Muscle of arm (tissue), 14 donors: ENCODE results near the gene SQSTM1. TPM values are rescaled to one million over a fixed set of nuclear protein-coding genes. Genes with fewer than 3 reads are reported as not detected.
"Not testable (repeated sequence)": the region's sequence is repeated elsewhere in the genome, so short reads cannot be mapped to it uniquely, and the experiment has no call there.

ENCODE experiments used
- DNase-seq: peaks from one replicate; pipeline ENCODE4 v3.0.0-alpha.2; 2013
- long read RNA-seq, 11 donors: transcript quantifications; one replicate each; lab custom pipeline, GENCODE V29; 2026
- polyA plus RNA-seq, 12 donors: library from polyadenylated mRNA; unstranded; fragments of 120-200 nt; gene quantifications; one replicate each; pipeline ENCODE4 v1.2.1, GENCODE V29; 2013; ENCODE audit not compliant: insufficient read length in 12 of 12

SQSTM1 gene
- 10 to 100 TPM in 11 of 12 donors, not detected in 1; 48.6 to 74.6 (median 57.9) TPM for polyA plus RNA-seq
- long read RNA-seq, donor 1, transcript SQSTM1-202 (8 exons, 2,986 nt): major isoform, 35 of 98 reads
- long read RNA-seq, donor 1, partial matches to known transcripts: 45 of 98 reads
- long read RNA-seq, donor 1, other reads (novel, unspliced or antisense): 13 of 98 reads
- long read RNA-seq, donor 2, transcript SQSTM1-202 (8 exons, 2,986 nt): major isoform, 11 of 130 reads
- long read RNA-seq, donor 2, partial matches to known transcripts: 118 of 130 reads
- long read RNA-seq, donor 2, other reads (novel, unspliced or antisense): 0 of 130 reads
- long read RNA-seq, donor 3, transcript SQSTM1-202 (8 exons, 2,986 nt): major isoform, 5 of 6 reads
- long read RNA-seq, donor 3, partial matches to known transcripts: 0 of 6 reads
- long read RNA-seq, donor 3, other reads (novel, unspliced or antisense): 0 of 6 reads
- long read RNA-seq, donor 4, transcript SQSTM1-202 (8 exons, 2,986 nt): major isoform, 9 of 10 reads
- long read RNA-seq, donor 4, partial matches to known transcripts: 0 of 10 reads
- long read RNA-seq, donor 4, other reads (novel, unspliced or antisense): 0 of 10 reads
- long read RNA-seq, donor 5, transcript SQSTM1-202 (8 exons, 2,986 nt): major isoform, 22 of 209 reads
- long read RNA-seq, donor 5, partial matches to known transcripts: 185 of 209 reads
- long read RNA-seq, donor 5, other reads (novel, unspliced or antisense): 0 of 209 reads
- long read RNA-seq, donor 6, transcript SQSTM1-202 (8 exons, 2,986 nt): major isoform, 5 of 7 reads
- long read RNA-seq, donor 6, partial matches to known transcripts: 0 of 7 reads
- long read RNA-seq, donor 6, other reads (novel, unspliced or antisense): 0 of 7 reads
- long read RNA-seq, donor 7, transcript SQSTM1-202 (8 exons, 2,986 nt): major isoform, 7 of 48 reads
- long read RNA-seq, donor 7, partial matches to known transcripts: 41 of 48 reads
- long read RNA-seq, donor 7, other reads (novel, unspliced or antisense): 0 of 48 reads
- long read RNA-seq, donor 8, transcript SQSTM1-202 (8 exons, 2,986 nt): major isoform, 14 of 194 reads
- long read RNA-seq, donor 8, partial matches to known transcripts: 180 of 194 reads
- long read RNA-seq, donor 8, other reads (novel, unspliced or antisense): 0 of 194 reads
- long read RNA-seq, donor 9, transcript SQSTM1-202 (8 exons, 2,986 nt): major isoform, 5 of 70 reads
- long read RNA-seq, donor 9, partial matches to known transcripts: 63 of 70 reads
- long read RNA-seq, donor 9, other reads (novel, unspliced or antisense): 0 of 70 reads
- long read RNA-seq, donor 10, transcript SQSTM1-202 (8 exons, 2,986 nt): major isoform, 19 of 20 reads
- long read RNA-seq, donor 10, partial matches to known transcripts: 0 of 20 reads
- long read RNA-seq, donor 10, other reads (novel, unspliced or antisense): 0 of 20 reads
- long read RNA-seq, donor 11, transcript SQSTM1-202 (8 exons, 2,986 nt): major isoform, 12 of 13 reads
- long read RNA-seq, donor 11, partial matches to known transcripts: 0 of 13 reads
- long read RNA-seq, donor 11, other reads (novel, unspliced or antisense): 0 of 13 reads

GRCh38 chr5:179820483-179821297 lies at the start of gene SQSTM1:
Gene SQSTM1 (plus strand): TSS chr5:179820905. CDS start chr5:179820937, 32 bp downstream.
- DNase-seq: peak; percentile 89

GRCh38 chr5:179771311-179771895 lies 49.3 kb upstream of the SQSTM1 start:
- DNase-seq: no peak

GRCh38 chr5:179772351-179772750 lies 48.4 kb upstream of the SQSTM1 start:
- no peak for DNase-seq

DNA sequence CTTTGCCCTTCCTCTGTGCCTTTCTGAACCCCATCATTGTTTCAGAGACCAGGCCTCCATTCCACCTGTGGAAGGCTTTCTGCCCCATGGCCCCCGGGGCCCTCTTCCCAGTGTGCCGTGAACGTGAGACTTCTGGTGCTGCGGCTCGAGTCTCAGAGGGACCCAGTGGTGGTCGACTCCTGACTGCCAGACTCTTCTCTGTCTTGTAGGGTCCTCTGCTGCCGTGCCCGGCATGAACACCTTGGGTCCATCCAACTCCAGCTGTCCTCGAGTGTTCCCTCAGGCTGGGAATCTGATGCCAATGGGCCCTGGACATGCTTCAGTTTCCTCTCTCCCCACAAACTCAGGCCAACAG lies 47.0 kb upstream of the SQSTM1 start:
- no peak for DNase-seq

- DNase-seq: no peak
These were observed 46.3 kb upstream of the SQSTM1 start for GRCh38 chr5:179774442-179774841.

- DNase-seq: no peak
These were observed 44.2 kb upstream of the SQSTM1 start for GRCh38 chr5:179776411-179776938.

- DNase-seq: no peak
These were observed 43.2 kb upstream of the SQSTM1 start for GRCh38 chr5:179777456-179777855.

DNA sequence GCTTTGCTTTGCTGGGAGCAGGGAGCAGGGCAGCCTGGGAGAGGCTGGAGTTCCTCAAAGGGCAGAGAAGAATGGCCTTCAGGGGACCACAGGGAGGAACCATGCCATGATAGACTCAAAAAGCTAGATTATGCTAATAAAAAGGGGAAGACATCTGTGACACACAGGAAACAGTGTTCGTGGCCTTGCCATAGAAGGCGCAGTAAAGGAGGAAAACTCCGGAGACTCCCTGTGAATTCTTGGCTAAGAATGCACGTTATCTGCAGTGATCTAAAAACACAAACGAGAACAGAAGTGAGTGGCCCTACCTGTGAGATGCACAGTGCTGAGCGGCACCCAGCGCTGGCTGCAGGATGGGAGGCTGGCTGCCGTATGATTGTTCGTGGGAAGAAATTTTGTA lies 42.8 kb upstream of the SQSTM1 start:
- DNase-seq: no peak

DNA sequence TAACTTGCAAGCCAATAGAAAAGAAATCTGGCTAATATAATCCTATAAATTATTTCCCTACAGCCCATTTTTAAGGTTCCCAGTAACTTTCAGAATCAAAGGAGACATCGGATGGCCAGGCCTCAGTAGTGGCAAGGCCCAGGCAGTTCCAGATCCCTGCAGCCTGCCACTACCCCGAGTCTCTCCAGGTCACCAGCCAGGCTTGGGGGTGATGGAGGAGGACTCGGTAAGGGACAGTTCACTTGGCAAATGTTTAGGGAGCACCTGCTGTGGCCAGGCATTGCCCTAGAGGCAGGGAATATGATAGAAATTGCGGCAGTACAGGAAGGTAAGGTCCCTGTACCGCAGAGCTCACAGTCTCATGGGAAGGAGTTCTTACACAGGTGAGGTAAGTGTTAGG lies 42.1 kb upstream of the SQSTM1 start:
- DNase-seq: no peak

- DNase-seq: no peak
These were observed 40.9 kb upstream of the SQSTM1 start for GRCh38 chr5:179779826-179780225.

DNA sequence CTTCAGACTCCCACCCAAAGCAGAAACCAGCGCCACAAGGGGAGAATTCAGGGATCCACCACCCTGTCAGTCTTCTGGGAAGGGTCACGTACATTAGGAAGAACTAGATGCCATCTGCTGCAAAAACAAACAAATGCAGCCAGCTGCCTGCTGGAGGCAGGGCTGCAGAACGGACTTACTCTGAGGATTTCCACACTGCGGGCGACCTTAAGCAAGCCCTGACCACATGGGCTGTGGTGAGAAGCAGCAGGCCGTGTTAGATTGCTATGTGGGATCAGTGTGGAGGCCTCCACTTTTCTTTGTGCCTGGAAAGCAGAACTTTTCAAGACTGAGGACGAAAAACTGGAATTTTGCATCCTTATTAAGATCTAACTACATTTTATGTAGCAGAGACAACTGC lies 40.3 kb upstream of the SQSTM1 start:
- no peak for DNase-seq

DNA sequence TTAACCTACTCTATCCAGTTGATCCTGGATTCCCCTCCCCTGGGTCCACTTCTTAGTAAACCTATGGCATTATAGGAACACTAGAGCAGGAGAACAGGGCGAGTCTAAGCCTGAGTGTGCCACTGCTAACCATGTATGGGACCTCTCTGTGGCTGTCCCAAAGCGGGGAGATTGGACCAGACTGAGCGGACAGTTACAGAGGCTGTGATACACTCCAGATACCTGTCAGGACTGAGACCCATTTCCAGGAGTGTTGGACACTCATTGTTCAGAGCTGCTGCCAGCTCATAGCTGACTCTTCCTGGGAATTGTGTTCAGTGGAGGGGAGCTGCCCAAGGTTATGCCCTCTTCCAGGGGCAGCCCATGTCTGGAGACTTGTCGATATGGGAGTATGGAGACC lies 38.9 kb upstream of the SQSTM1 start:
- DNase-seq: no peak

GRCh38 chr5:179783128-179783527 lies 37.6 kb upstream of the SQSTM1 start:
- no peak for DNase-seq

- no peak for DNase-seq
These were observed 33.8 kb upstream of the SQSTM1 start for GRCh38 chr5:179786861-179787260.

- no peak for DNase-seq
These were observed 32.4 kb upstream of the SQSTM1 start for GRCh38 chr5:179788193-179788854.

GRCh38 chr5:179789278-179789677 lies 31.4 kb upstream of the SQSTM1 start:
- DNase-seq: not testable (repeated sequence)

GRCh38 chr5:179791881-179792611 lies 28.7 kb upstream of the SQSTM1 start:
- no peak for DNase-seq
